HCT116 (cell line): ENCODE measurements around the gene DDX1. TPM values are rescaled to one million over a fixed set of nuclear protein-coding genes. Genes with fewer than 3 reads are reported as not detected.
A peak's percentile ranks its signal among the peaks of the same experiment; 100 is the strongest.

Experiments used
- ATAC-seq: fragments of 200-7000 bp; cut with Tn5 transposase; 2 replicates; pipeline ENCODE4 v1.9.1; 2020; ENCODE audit warnings: mild to moderate bottlenecking, moderate library complexity
- BruUV-seq: library from RNA; stranded (reverse); fragments of 400-500 nt; replicated peaks from 2 replicates; lab custom pipeline; 2021; lab: Mats Ljungman, UMichigan
- CTCF ChIA-PET: fragments of 300-600 bp; sonication (Branson Sonifier 250); formaldehyde crosslinking; loops from one replicate; lab custom pipeline; 2021; ENCODE audit warnings: antibody characterized with exemption; lab: Charles Lee
- POLR2A ChIA-PET: fragments of 300-600, 350-600 bp; sonication (Branson Sonifier 250); formaldehyde crosslinking; loops from one replicate; lab custom pipeline; 2021; ENCODE audit warnings: antibody characterized with exemption; lab: Charles Lee
- RAD21 ChIA-PET, 2 experiments: fragments of 300-600 bp; sonication (Branson Sonifier 250); formaldehyde crosslinking; loops; one replicate each; lab custom pipeline; 2023; ENCODE audit warnings: low total read pairs in 2 of 2; ENCODE audit not compliant: uncharacterized antibody in 2 of 2, unreplicated experiment in 2 of 2, low non-redundant PET in 1 of 2; lab: Charles Lee
- DNase-seq: peaks from one replicate; pipeline ENCODE4 v3.0.0-alpha.2; 2010; ENCODE audit warnings: low read depth, low spot score
- H2AFZ ChIP-seq: fragments of 200-600 bp; shearing (Covaris generic), sonication (generic); 2 replicates; pipeline ENCODE4 v1.6.1; 2017; ENCODE audit warnings: low read depth, mixed run types, mixed read lengths, antibody characterized with exemption, low read length; ENCODE audit not compliant: poor library complexity, severe bottlenecking
- H3K27ac ChIP-seq: 2 replicates; pipeline ENCODE4 v1.5.1; 2012; ENCODE audit warnings: low read depth, low read length
- H3K27me3 ChIP-seq: fragments of 200-600 bp; sonication (generic); 2 replicates; pipeline ENCODE4 v1.6.1; 2016; ENCODE audit warnings: mixed run types, low read length, mixed read lengths; ENCODE audit not compliant: insufficient read depth
- H3K36me3 ChIP-seq, 2 experiments: fragments of 200-500 bp in 1 of 2; fragments of 200-600 bp in 1 of 2; sonication (Bioruptor generic) in 1 of 2; sonication (generic) in 1 of 2; 2 replicates each; pipeline versions ENCODE4 v1.5.1 to v1.6.1; 2014 to 2016; ENCODE audit warnings: low read length in 2 of 2, inconsistent platforms in 1 of 2, mixed read lengths in 1 of 2, mixed run types in 1 of 2; ENCODE audit not compliant: insufficient read depth in 2 of 2, control insufficient read depth in 1 of 2
- H3K4me1 ChIP-seq, 2 experiments: fragments of 200-600 bp in 1 of 2; sonication (generic) in 1 of 2; 2 replicates each; pipeline versions ENCODE4 v1.5.1 to v1.6.1; 2012 to 2017; ENCODE audit warnings: low read length in 2 of 2, inconsistent platforms in 1 of 2, mild to moderate bottlenecking in 1 of 2, mixed read lengths in 1 of 2, mixed run types in 1 of 2, moderate library complexity in 1 of 2; ENCODE audit not compliant: insufficient read depth in 2 of 2, control insufficient read depth in 1 of 2
- H3K4me2 ChIP-seq: fragments of 200-600 bp; sonication (generic); 2 replicates; pipeline ENCODE4 v1.6.1; 2017; ENCODE audit warnings: mixed run types, low read length, mixed read lengths
- H3K4me3 ChIP-seq, 2 experiments: fragments of 200-600 bp in 1 of 2; sonication (generic) in 1 of 2; replicated peaks in 1 of 2; 2 replicates each; pipeline ENCODE4 v1.5.1; 2011 to 2016; ENCODE audit warnings: low read length in 2 of 2, control low read depth in 1 of 2, low read depth in 1 of 2, mild to moderate bottlenecking in 1 of 2, mixed read lengths in 1 of 2, mixed run types in 1 of 2
- H3K79me2 ChIP-seq: fragments of 200-600 bp; sonication (generic); 2 replicates; pipeline ENCODE4 v1.6.1; 2017; ENCODE audit warnings: mild to moderate bottlenecking, mixed run types, low read length, moderate library complexity, mixed read lengths; ENCODE audit not compliant: insufficient read depth
- H3K9ac ChIP-seq: fragments of 200-600 bp; sonication (generic); 2 replicates; pipeline ENCODE4 v1.6.1; 2016; ENCODE audit warnings: low read length, mixed read lengths
- H3K9me2 ChIP-seq: fragments of 200-600 bp; sonication (generic), shearing (Covaris generic); 2 replicates; pipeline ENCODE4 v1.6.1; 2017; ENCODE audit warnings: mixed run types, mild to moderate bottlenecking, moderate library complexity; ENCODE audit not compliant: insufficient read depth
- H3K9me3 ChIP-seq, 2 experiments: fragments of 200-500 bp in 1 of 2; fragments of 200-600 bp in 1 of 2; sonication (Bioruptor generic) in 1 of 2; sonication (generic) in 1 of 2; 2 replicates each; pipeline ENCODE4 v1.6.1; 2014 to 2017; ENCODE audit warnings: low read length in 2 of 2, mixed read lengths in 2 of 2, inconsistent platforms in 1 of 2, low read depth in 1 of 2, mild to moderate bottlenecking in 1 of 2, mixed run types in 1 of 2, moderate library complexity in 1 of 2; ENCODE audit not compliant: control insufficient read depth in 1 of 2, insufficient read depth in 1 of 2
- H4K20me1 ChIP-seq: fragments of 200-600 bp; sonication (generic), shearing (Covaris generic); 2 replicates; pipeline ENCODE4 v1.6.1; 2017; ENCODE audit warnings: mixed run types, mild to moderate bottlenecking, moderate library complexity; ENCODE audit not compliant: insufficient read depth
- CBX3 ChIP-seq: IDR thresholded peaks from 2 replicates; pipeline ENCODE4 v1.6.1; 2012; ENCODE audit warnings: low read depth
- CEBPB ChIP-seq: IDR thresholded peaks from 2 replicates; pipeline ENCODE4 v1.6.1; 2012; ENCODE audit warnings: low read depth
- EGR1 ChIP-seq: IDR thresholded peaks from 2 replicates; pipeline ENCODE4 v1.6.1; 2012; ENCODE audit warnings: low read depth
- FOSL1 ChIP-seq: IDR thresholded peaks from 2 replicates; pipeline ENCODE4 v1.6.1; 2012; ENCODE audit warnings: low read depth
- POLR2A ChIP-seq: IDR thresholded peaks from 2 replicates; pipeline ENCODE4 v1.7.0; 2011; ENCODE audit warnings: borderline replicate concordance; ENCODE audit not compliant: insufficient read depth, insufficient read length; ENCODE audit errors: extremely low read depth
- POLR2AphosphoS5 ChIP-seq: IDR thresholded peaks from 2 replicates; pipeline ENCODE4 v1.6.1; 2011; ENCODE audit warnings: mild to moderate bottlenecking, low read depth, low read length, moderate library complexity
- RAD21 ChIP-seq: IDR thresholded peaks from 2 replicates; pipeline ENCODE4 v1.6.1; 2012; ENCODE audit warnings: low read depth, mild to moderate bottlenecking
- SIN3A ChIP-seq: IDR thresholded peaks from 2 replicates; pipeline ENCODE4 v1.6.1; 2012; ENCODE audit warnings: low read depth
- TCF7L2 ChIP-seq: IDR thresholded peaks from 2 replicates; pipeline ENCODE4 v1.7.0; 2011; ENCODE audit warnings: borderline replicate concordance, inconsistent platforms; ENCODE audit not compliant: insufficient read depth, insufficient read length; ENCODE audit errors: extremely low read depth
- YY1 ChIP-seq: IDR thresholded peaks from 2 replicates; pipeline ENCODE4 v1.6.1; 2011; ENCODE audit warnings: low read length, low read depth, moderate library complexity, mild to moderate bottlenecking; ENCODE audit not compliant: insufficient replicate concordance; ENCODE audit errors: extremely low read depth
- intact Hi-C: fragments of 100-400 bp; cut with micrococcal nuclease; formaldehyde crosslinking; loops from 2 replicates; pipeline ENCODE4 v1.10.0; 2022
- total RNA-seq: library from RNA; stranded (reverse); gene quantifications from one replicate; pipeline ENCODE4 v1.2.1, GENCODE V29; 2021; ENCODE audit not compliant: unreplicated experiment
- TF ChIP-seq, protein P1 (sequence below), 3 experiments: fragments of 200-600 bp in 1 of 3; sonication (generic) in 1 of 3; IDR thresholded peaks in 2 of 3; conservative IDR thresholded peaks in 1 of 3; 2 replicates each; pipeline ENCODE4 v1.5.1; 2012 to 2017; ENCODE audit warnings: low read depth in 2 of 3, low read length in 2 of 3, antibody characterized with exemption in 1 of 3, borderline replicate concordance in 1 of 3, control low read depth in 1 of 3, mild to moderate bottlenecking in 1 of 3, mixed read lengths in 1 of 3, mixed run types in 1 of 3, moderate library complexity in 1 of 3; ENCODE audit not compliant: insufficient read depth in 1 of 3
- TF ChIP-seq, protein P2 (sequence below): IDR thresholded peaks from 2 replicates; pipeline ENCODE4 v1.6.1; 2012

DDX1 gene
- total RNA-seq, 1 experiment from 2014 or later = 117 TPM

DNA sequence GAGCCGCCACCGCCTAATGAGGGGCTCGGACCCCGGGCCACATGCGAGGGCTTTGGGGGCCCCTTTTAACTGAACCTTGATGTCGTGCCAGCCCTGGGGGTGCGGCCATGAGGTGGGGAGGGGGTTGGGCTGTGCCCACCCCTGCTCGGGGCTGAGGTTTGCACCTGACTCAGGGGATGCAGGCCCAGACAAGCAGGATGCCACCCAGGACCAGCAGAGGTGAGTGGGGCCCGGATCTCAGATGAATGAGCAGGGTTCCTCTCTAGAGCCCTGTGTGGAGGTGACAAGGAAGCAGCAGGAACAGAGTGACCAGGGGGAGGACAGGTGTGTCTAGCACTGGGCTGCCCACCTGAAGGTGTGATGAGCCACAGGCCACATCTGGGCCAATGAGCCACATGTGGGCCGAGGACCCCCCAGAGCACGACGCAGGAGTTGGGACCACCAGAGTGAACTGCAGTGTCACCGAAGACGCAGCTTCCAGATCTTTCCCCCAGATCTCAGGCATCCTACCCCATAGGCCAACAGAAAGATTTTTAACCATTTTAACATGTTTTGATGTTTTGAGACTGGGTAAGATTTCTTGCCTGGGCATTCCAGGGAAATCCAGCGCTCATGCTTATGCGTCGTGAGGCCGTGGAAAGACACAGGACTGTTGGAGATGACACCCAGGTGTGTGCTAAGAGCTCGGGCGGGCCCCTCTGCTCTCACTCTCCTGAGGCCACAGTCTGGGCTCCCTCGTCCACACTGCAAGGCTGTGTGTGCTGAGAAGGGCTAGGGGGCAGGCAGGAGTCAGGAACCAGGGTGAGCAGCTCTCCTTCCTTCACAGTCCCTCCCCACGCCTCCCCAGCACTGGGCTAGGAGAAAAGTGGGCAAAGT lies 73.6 kb downstream of the DDX1 start:
- CTCF ChIA-PET = no interaction called here
- no peaks in the 10 kb centered on the region for H3K9me3 ChIP-seq
- H3K4me3 ChIP-seq = no peak overlapping the region
- ATAC-seq (peak; percentile 72), DNase-seq (no peak)
- RAD21 ChIA-PET = no interaction called here
- no peak overlapping the region for H3K27ac ChIP-seq
- POLR2A ChIA-PET = no interaction called here
- no peak overlapping the region for H2AFZ ChIP-seq
- no TSS peak for BruUV-seq
- no peaks in the 10 kb centered on the region for H4K20me1 ChIP-seq
- no peaks in the 10 kb centered on the region for H3K9me2 ChIP-seq
- H3K36me3 ChIP-seq = no peaks in the 10 kb centered on the region
- intact Hi-C loops = no loop called here
- no peaks in the 10 kb centered on the region for H3K79me2 ChIP-seq
- TF ChIP-seq CBX3 (no peak), RAD21 (peak; percentile 26; the same call in 1 of the 2 replicates)
- TF ChIP-seq, protein P1, sequence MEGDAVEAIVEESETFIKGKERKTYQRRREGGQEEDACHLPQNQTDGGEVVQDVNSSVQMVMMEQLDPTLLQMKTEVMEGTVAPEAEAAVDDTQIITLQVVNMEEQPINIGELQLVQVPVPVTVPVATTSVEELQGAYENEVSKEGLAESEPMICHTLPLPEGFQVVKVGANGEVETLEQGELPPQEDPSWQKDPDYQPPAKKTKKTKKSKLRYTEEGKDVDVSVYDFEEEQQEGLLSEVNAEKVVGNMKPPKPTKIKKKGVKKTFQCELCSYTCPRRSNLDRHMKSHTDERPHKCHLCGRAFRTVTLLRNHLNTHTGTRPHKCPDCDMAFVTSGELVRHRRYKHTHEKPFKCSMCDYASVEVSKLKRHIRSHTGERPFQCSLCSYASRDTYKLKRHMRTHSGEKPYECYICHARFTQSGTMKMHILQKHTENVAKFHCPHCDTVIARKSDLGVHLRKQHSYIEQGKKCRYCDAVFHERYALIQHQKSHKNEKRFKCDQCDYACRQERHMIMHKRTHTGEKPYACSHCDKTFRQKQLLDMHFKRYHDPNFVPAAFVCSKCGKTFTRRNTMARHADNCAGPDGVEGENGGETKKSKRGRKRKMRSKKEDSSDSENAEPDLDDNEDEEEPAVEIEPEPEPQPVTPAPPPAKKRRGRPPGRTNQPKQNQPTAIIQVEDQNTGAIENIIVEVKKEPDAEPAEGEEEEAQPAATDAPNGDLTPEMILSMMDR (IDR thresholded peaks at IDR 0.05 in 2 of 3, conservative IDR thresholded peaks at IDR 0.05 in 1 of 3; ENCODE audit: borderline replicate concordance in 1 of 3, insufficient read depth in 1 of 3, low read depth in 2 of 3, low read length in 2 of 3) = 0 out of 6 replicates have a peak, but pooled peaks of 2 of the 3 experiments have one; percentile 9 to 11
- H3K4me1 ChIP-seq = no peaks in the 10 kb centered on the region
- H3K4me2 ChIP-seq = no peak overlapping the region
- H3K9ac ChIP-seq = no peak overlapping the region
- H3K27me3 ChIP-seq = peaks cover 18% of the 10 kb centered on the region

DNA sequence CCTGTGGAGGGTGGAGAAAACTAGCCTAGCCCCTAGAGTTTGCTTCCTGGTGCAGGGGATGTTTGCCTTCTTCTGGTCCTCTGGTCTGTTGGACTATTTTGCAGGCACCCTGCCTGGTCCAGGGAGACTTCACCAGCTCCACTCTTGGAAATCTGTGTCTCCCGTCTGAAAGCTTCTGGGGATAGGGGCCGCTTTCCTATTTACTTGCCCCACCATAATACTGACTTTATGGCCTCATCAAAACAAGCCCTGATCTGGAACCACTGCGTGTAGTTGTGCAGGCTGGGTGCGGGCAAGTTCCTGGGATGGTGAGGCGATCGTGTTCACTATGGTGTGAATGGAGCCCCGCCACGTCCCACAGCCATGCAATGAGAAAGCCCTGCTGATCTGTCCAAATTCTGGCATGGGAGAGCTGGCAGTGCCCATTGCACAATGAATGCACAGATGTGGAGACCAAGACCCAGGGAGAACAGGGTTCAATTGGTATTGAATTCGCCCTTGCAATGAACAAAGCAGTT lies 74.3 kb downstream of the DDX1 start:
- CTCF ChIA-PET = no interaction called here
- TF ChIP-seq FOSL1 (no peak), EGR1 (no peak), POLR2A (no peak), CEBPB (no peak), TCF7L2 (no peak), SIN3A (no peak), RAD21 (no peak), POLR2AphosphoS5 (no peak), YY1 (no peak)
- TF ChIP-seq, protein P2, sequence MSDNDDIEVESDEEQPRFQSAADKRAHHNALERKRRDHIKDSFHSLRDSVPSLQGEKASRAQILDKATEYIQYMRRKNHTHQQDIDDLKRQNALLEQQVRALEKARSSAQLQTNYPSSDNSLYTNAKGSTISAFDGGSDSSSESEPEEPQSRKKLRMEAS = no peak
- TF ChIP-seq, protein P1 (IDR thresholded peaks at IDR 0.05 in 2 of 3, conservative IDR thresholded peaks at IDR 0.05 in 1 of 3; ENCODE audit: borderline replicate concordance in 1 of 3, insufficient read depth in 1 of 3, low read depth in 2 of 3, low read length in 2 of 3) = no peak

More for the DNA sequence above, 74.3 kb downstream of the DDX1 start:
- no peak overlapping the region for H3K9ac ChIP-seq
- H2AFZ ChIP-seq = no peak overlapping the region
- no peaks in the 10 kb centered on the region for H3K9me3 ChIP-seq
- H3K27ac ChIP-seq = no peak overlapping the region
- POLR2A ChIA-PET = no interaction called here
- no peaks in the 10 kb centered on the region for H4K20me1 ChIP-seq
- no peaks in the 10 kb centered on the region for H3K36me3 ChIP-seq
- no peak overlapping the region for H3K4me3 ChIP-seq
- RAD21 ChIA-PET = no interaction called here
- DNase-seq (no peak), ATAC-seq (no peak)
- H3K4me1 ChIP-seq = no peaks in the 10 kb centered on the region
- H3K27me3 ChIP-seq = peaks cover 18% of the 10 kb centered on the region
- no peaks in the 10 kb centered on the region for H3K79me2 ChIP-seq
- no peaks in the 10 kb centered on the region for H3K9me2 ChIP-seq
- BruUV-seq = no TSS peak
- H3K4me2 ChIP-seq = no peak overlapping the region
- intact Hi-C loops = no loop called here
